ENCODE results near the gene CHRNA9. TPM values are rescaled to one million over a fixed set of nuclear protein-coding genes. Genes with fewer than 3 reads are reported as not detected.
A peak's percentile ranks its signal among the peaks of the same experiment; 100 is the strongest.
"Not testable (repeated sequence)": the region's sequence is repeated elsewhere in the genome, so short reads cannot be mapped to it uniquely, and the experiment has no call there.

Gene CHRNA9
- total RNA-seq, 4 donors from 2014 or later = 0.11 TPM; not detected in 3

- Histone ChIP-seq H3K4me1 (peaks cover 19 to 27% of the 10 kb centered on the region in 2 donors), H3K27me3 (no peaks in the 10 kb centered on the region), H3K4me3 (replicated peaks in 1 of 3) (no peak overlapping the region), H3K27ac (peak overlapping the region; percentile 39 to 53 (median 51)), H3K36me3 (no peaks in the 10 kb centered on the region), H3K9me3 (no peaks in the 10 kb centered on the region)
- TF ChIP-seq, protein P1, sequence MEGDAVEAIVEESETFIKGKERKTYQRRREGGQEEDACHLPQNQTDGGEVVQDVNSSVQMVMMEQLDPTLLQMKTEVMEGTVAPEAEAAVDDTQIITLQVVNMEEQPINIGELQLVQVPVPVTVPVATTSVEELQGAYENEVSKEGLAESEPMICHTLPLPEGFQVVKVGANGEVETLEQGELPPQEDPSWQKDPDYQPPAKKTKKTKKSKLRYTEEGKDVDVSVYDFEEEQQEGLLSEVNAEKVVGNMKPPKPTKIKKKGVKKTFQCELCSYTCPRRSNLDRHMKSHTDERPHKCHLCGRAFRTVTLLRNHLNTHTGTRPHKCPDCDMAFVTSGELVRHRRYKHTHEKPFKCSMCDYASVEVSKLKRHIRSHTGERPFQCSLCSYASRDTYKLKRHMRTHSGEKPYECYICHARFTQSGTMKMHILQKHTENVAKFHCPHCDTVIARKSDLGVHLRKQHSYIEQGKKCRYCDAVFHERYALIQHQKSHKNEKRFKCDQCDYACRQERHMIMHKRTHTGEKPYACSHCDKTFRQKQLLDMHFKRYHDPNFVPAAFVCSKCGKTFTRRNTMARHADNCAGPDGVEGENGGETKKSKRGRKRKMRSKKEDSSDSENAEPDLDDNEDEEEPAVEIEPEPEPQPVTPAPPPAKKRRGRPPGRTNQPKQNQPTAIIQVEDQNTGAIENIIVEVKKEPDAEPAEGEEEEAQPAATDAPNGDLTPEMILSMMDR (IDR thresholded peaks at IDR 0.05) = peak in 1 of 6 experiments; percentile 14
- no peak for TF ChIP-seq POLR2A (IDR thresholded peaks at IDR 0.05)
- intact Hi-C loops (cut with DNase I) = no loop called here
- WGBS, 2 donors = 41% methylated on average over 6 of the region's 6 CpGs
- DNase-seq = peak; percentile 54 to 62
Observed at GRCh38 chr4:40388239-40388638, 53.1 kb downstream of the CHRNA9 start.

DNA sequence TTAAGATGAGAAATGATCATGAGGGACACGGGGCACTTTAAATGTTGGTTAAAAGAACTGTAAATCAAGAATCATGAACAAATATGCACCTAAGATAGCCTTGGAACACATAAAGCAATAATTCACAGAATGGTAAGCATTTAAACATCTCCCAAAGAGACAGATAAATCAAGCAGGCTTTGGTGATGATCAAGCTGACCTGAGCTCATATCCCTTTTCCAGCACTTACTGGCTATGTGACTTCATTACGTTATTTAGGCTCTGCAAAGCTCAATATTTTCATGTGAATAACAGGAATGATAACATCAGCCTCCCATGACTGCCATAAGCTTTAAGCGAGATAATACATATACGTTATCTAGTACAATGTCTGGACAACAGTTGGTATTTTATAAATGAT, 54.9 kb downstream of the CHRNA9 start:
- intact Hi-C loops (cut with DNase I) = no loop called here
- Histone ChIP-seq H3K4me3 (replicated peaks in 1 of 3) (no peak overlapping the region), H3K36me3 (no peaks in the 10 kb centered on the region), H3K9me3 (no peaks in the 10 kb centered on the region), H3K27me3 (no peaks in the 10 kb centered on the region), H3K27ac (peak overlapping the region in 1 of 3 donors; percentile 47), H3K4me1 (peaks cover 36 to 43% of the 10 kb centered on the region in 2 donors)
- TF ChIP-seq, protein P1 (IDR thresholded peaks at IDR 0.05) = no peak
- TF ChIP-seq POLR2A (IDR thresholded peaks at IDR 0.05) = no peak
- 96% methylated on average over 4 of the region's 4 CpGs for WGBS, 2 donors
- DNase-seq = no peak

DNA sequence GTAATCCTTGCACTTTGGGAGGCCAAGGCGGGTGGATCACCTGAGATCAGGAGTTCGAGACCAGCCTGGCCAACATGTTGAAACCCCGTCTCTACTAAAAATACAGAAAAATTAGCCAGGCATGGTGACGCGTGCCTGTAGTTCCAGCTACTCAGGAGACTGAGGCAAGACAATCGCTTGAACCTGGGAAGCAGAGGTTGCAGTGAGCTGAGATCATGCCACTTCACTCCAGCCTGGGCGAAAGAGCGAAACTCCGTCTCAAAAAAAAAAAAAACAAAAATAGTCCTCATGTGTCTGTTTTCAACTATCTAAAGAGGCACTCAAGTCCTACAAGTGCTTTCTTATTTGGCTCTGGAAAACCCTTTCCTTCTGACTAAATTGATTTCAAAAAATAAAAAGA, 57.1 kb downstream of the CHRNA9 start:
- H3K9me3 ChIP-seq; H3K4me3 ChIP-seq (replicated peaks in 1 of 3); intact Hi-C loops (cut with DNase I); H3K36me3 ChIP-seq; H3K27me3 ChIP-seq: not testable (repeated sequence)
- H3K4me1 ChIP-seq = peaks cover 47 to 53% of the 10 kb centered on the region in 2 donors
- WGBS, 2 donors = 34 to 45% methylated on average over 9 of the region's 9 CpGs
- H3K27ac ChIP-seq = peak overlapping the region; percentile 61 to 87 (median 86)
- DNase-seq = peak; percentile 65

DNA sequence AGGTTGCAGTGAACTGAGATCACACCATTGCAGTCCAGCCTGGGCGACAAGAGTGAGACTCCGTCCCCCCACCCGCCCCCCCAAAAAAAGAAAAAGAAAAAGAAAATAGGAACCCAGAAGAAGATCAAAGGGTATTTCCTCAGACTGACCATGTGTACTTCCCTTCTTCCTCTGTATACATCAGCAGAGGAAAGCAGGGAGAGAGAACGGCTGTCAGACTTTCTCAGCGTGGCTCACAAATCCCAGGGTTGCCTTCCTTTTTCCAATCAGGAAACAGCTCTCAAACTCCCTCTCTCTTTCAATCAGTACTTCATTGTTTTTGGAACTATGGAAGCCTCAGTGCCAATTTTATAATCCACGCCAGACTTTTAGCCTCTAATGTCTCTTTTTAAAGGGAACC, 59.1 kb downstream of the CHRNA9 start:
- Histone ChIP-seq H3K36me3 (no peaks in the 10 kb centered on the region), H3K4me3 (replicated peaks in 1 of 3) (no peak overlapping the region), H3K4me1 (peaks cover 38 to 43% of the 10 kb centered on the region in 2 donors), H3K27ac (peak overlapping the region; percentile 71 to 87 (median 86)), H3K9me3 (no peaks in the 10 kb centered on the region), H3K27me3 (no peaks in the 10 kb centered on the region)
- no peak for TF ChIP-seq POLR2A (IDR thresholded peaks at IDR 0.05)
- TF ChIP-seq, protein P1 (IDR thresholded peaks at IDR 0.05) = no peak
- DNase-seq = no peak
- 71 to 76% methylated on average over 6 of the region's 6 CpGs for WGBS, 2 donors
- intact Hi-C loops (cut with DNase I) = no loop called here

- H3K36me3 ChIP-seq = no peaks in the 10 kb centered on the region
- H3K27me3 ChIP-seq = no peaks in the 10 kb centered on the region
- peak in 1 of 2 donors; percentile 9 for TF ChIP-seq POLR2A (IDR thresholded peaks at IDR 0.05)
- TF ChIP-seq, protein P1 (IDR thresholded peaks at IDR 0.05) = no peak
- intact Hi-C loops (cut with DNase I) = no loop called here
- H3K27ac ChIP-seq = peak overlapping the region; percentile 71 to 87 (median 86)
- DNase-seq = peak; percentile 64 to 67
- H3K9me3 ChIP-seq = no peaks in the 10 kb centered on the region
- peaks cover 38 to 43% of the 10 kb centered on the region in 2 donors for H3K4me1 ChIP-seq
- no peak overlapping the region for H3K4me3 ChIP-seq (replicated peaks in 1 of 3)
- 26% methylated on average over 4 of the region's 4 CpGs for WGBS, 2 donors
Observed at GRCh38 chr4:40395166-40395900, 60.2 kb downstream of the CHRNA9 start.

Data from thyroid gland (tissue), 4 donors.